ENCODE measurements around the gene PLEKHG7. TPM values are rescaled to one million over a fixed set of nuclear protein-coding genes. Genes with fewer than 3 reads are reported as not detected.

PLEKHG7 gene
- total RNA-seq, 1 experiment from 2014 or later: not detected

DNA sequence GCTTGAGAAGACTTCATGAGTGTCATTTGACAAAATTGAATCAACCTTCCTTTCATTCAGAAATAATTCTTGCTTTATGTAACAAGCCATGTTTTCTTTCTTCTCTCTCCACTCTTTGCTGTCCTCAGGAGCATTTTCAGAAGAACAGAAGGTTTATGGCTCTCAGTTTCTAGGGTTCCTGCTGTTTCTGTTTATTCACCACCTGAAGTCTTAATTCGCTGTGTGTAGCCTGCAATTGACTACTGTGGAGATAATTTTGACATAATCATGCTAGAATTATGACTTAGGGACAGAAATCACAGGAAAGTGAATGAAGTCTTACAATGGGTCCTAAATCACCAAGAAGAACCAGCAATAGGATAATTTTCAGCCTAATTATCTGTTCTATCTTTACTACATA is 7.2 kb upstream of the PLEKHG7 start:
- ATAC-seq (no peak), DNase-seq (no peak)
- CTCF ChIA-PET: no interaction called here
- H3F3A ChIP-seq (ENCODE audit: low read length, unreplicated experiment): no peaks in the 10 kb centered on the region
- no peaks in the 10 kb centered on the region for H3K36me3 ChIP-seq (ENCODE audit: low read depth, low read length)
- no peak overlapping the region for H3K9ac ChIP-seq (ENCODE audit: low read length)
- no peaks in the 10 kb centered on the region for H3K27me3 ChIP-seq (ENCODE audit: low read length)
- no peaks in the 10 kb centered on the region for H3K9me3 ChIP-seq (ENCODE audit: low read length)
- no TSS peak for BruUV-seq (replicated peaks)
- POLR2A ChIA-PET (ENCODE audit: unreplicated experiment): no interaction called here
- H2AFZ ChIP-seq (ENCODE audit: low read length): no peak overlapping the region
- no peak overlapping the region for H3K4me3 ChIP-seq (ENCODE audit: low read length)
- H3K4me1 ChIP-seq (ENCODE audit: insufficient read depth, low read length): no peaks in the 10 kb centered on the region
- no peaks in the 10 kb centered on the region for H3K79me2 ChIP-seq (ENCODE audit: low read length)
- H4K20me1 ChIP-seq (ENCODE audit: low read length): no peaks in the 10 kb centered on the region
- H3K4me2 ChIP-seq (ENCODE audit: low read length): no peak overlapping the region
- intact Hi-C loops (cut with micrococcal nuclease): no loop called here
- TF ChIP-seq EZH2phosphoT487 (IDR thresholded peaks at IDR 0.05; ENCODE audit: borderline replicate concordance, low read length): no peak
- TF ChIP-seq, protein P1, sequence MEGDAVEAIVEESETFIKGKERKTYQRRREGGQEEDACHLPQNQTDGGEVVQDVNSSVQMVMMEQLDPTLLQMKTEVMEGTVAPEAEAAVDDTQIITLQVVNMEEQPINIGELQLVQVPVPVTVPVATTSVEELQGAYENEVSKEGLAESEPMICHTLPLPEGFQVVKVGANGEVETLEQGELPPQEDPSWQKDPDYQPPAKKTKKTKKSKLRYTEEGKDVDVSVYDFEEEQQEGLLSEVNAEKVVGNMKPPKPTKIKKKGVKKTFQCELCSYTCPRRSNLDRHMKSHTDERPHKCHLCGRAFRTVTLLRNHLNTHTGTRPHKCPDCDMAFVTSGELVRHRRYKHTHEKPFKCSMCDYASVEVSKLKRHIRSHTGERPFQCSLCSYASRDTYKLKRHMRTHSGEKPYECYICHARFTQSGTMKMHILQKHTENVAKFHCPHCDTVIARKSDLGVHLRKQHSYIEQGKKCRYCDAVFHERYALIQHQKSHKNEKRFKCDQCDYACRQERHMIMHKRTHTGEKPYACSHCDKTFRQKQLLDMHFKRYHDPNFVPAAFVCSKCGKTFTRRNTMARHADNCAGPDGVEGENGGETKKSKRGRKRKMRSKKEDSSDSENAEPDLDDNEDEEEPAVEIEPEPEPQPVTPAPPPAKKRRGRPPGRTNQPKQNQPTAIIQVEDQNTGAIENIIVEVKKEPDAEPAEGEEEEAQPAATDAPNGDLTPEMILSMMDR (conservative IDR thresholded peaks at IDR 0.05; ENCODE audit: low read depth, low read length): no peak
- no peak for TF ChIP-seq EZH2 (IDR thresholded peaks at IDR 0.05; ENCODE audit: low read length, unreplicated experiment)
- no peak overlapping the region for H3K27ac ChIP-seq (ENCODE audit: low read length)
- no peaks in the 10 kb centered on the region for H3K9me2 ChIP-seq (replicated peaks; ENCODE audit: low read length)

DNA sequence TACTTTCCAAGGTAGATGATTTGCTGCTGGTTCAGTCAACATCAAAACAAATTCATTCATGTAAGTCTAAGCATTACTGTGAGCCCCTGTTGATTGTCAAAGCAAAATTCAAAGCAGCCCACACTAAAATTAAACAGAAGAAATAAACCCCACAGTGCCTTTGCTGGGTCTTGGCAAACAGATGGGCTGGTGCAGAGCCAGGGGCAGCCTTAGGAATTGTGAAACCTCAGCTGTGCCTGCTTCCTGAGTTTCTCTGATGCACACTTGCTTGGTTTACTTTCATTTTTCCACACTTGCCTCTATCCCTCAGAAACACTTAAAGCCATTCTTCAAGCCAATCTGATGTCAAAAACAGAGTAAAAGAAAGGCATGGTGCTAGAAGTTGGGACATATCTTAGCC is 6.6 kb upstream of the PLEKHG7 start:
- H2AFZ ChIP-seq (ENCODE audit: low read length): no peak overlapping the region
- no peak overlapping the region for H3K9ac ChIP-seq (ENCODE audit: low read length)
- no peak for DNase-seq
- BruUV-seq (replicated peaks): no TSS peak
- intact Hi-C loops (cut with micrococcal nuclease): no loop called here
- H3K9me2 ChIP-seq (replicated peaks; ENCODE audit: low read length): no peaks in the 10 kb centered on the region
- H3F3A ChIP-seq (ENCODE audit: low read length, unreplicated experiment): no peaks in the 10 kb centered on the region
- H3K27me3 ChIP-seq (ENCODE audit: low read length): no peaks in the 10 kb centered on the region
- ChIA-PET POLR2A (ENCODE audit: unreplicated experiment) (no interaction called here), CTCF (no interaction called here)
- no peak overlapping the region for H3K4me2 ChIP-seq (ENCODE audit: low read length)
- H3K4me3 ChIP-seq (ENCODE audit: low read length): no peak overlapping the region
- H3K36me3 ChIP-seq (ENCODE audit: low read depth, low read length): no peaks in the 10 kb centered on the region
- H4K20me1 ChIP-seq (ENCODE audit: low read length): no peaks in the 10 kb centered on the region
- H3K27ac ChIP-seq (ENCODE audit: low read length): no peak overlapping the region
- no peak for TF ChIP-seq EZH2phosphoT487 (IDR thresholded peaks at IDR 0.05; ENCODE audit: borderline replicate concordance, low read length)
- TF ChIP-seq, protein P1 (conservative IDR thresholded peaks at IDR 0.05; ENCODE audit: low read depth, low read length): no peak
- no peak for TF ChIP-seq EZH2 (IDR thresholded peaks at IDR 0.05; ENCODE audit: low read length, unreplicated experiment)
- H3K9me3 ChIP-seq (ENCODE audit: low read length): no peaks in the 10 kb centered on the region
- no peaks in the 10 kb centered on the region for H3K4me1 ChIP-seq (ENCODE audit: insufficient read depth, low read length)
- H3K79me2 ChIP-seq (ENCODE audit: low read length): no peaks in the 10 kb centered on the region
- ATAC-seq: no peak

DNA sequence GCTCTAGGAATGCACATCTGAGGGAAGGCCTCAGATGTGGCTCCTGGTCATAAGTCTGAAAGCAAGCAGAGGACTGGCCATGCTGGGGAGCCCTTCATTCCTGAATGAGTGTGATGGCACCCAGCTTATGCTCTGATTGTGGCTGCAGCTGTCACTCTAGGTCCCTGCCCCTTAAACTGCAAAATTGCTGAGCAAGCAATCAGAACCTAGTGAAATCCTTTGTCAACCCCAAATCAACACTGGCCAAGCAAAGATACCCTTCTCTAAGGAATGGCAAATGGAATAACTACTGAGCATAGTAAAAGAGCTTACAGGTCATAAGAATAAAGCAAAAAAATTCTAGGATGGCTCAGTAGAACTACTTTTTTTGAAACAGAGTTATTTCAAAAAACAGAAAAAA is 4.3 kb upstream of the PLEKHG7 start:
- Histone ChIP-seq H3K79me2 (ENCODE audit: low read length) (no peaks in the 10 kb centered on the region), H3K27me3 (ENCODE audit: low read length) (no peaks in the 10 kb centered on the region), H3K9me2 (replicated peaks; ENCODE audit: low read length) (no peaks in the 10 kb centered on the region), H2AFZ (ENCODE audit: low read length) (no peak overlapping the region), H3K36me3 (ENCODE audit: low read depth, low read length) (no peaks in the 10 kb centered on the region), H3K4me1 (ENCODE audit: insufficient read depth, low read length) (no peaks in the 10 kb centered on the region), H3F3A (ENCODE audit: low read length, unreplicated experiment) (no peaks in the 10 kb centered on the region), H3K9me3 (ENCODE audit: low read length) (no peaks in the 10 kb centered on the region), H3K9ac (ENCODE audit: low read length) (no peak overlapping the region), H3K4me2 (ENCODE audit: low read length) (no peak overlapping the region), H4K20me1 (ENCODE audit: low read length) (no peaks in the 10 kb centered on the region), H3K4me3 (ENCODE audit: low read length) (no peak overlapping the region), H3K27ac (ENCODE audit: low read length) (no peak overlapping the region)
- intact Hi-C loops (cut with micrococcal nuclease): no loop called here
- TF ChIP-seq EZH2 (IDR thresholded peaks at IDR 0.05; ENCODE audit: low read length, unreplicated experiment) (no peak), EZH2phosphoT487 (IDR thresholded peaks at IDR 0.05; ENCODE audit: borderline replicate concordance, low read length) (no peak)
- TF ChIP-seq, protein P1 (conservative IDR thresholded peaks at IDR 0.05; ENCODE audit: low read depth, low read length): no peak
- BruUV-seq (replicated peaks): no TSS peak
- POLR2A ChIA-PET (ENCODE audit: unreplicated experiment): no interaction called here
- DNase-seq (no peak), ATAC-seq (no peak)
- CTCF ChIA-PET: no interaction called here

Data from PC-3 (cell line).